Endodermal cell (in vitro differentiated cells): ENCODE data around the gene CR1L. TPM values are rescaled to one million over a fixed set of nuclear protein-coding genes. Genes with fewer than 3 reads are reported as not detected.
A peak's percentile ranks its signal among the peaks of the same experiment; 100 is the strongest.
"Not testable (repeated sequence)": the region's sequence is repeated elsewhere in the genome, so short reads cannot be mapped to it uniquely, and the experiment has no call there.

Experiments
- DNase-seq: peaks from one replicate; pipeline ENCODE4 v3.0.0-alpha.2; 2017
- H3K27ac ChIP-seq: 2 replicates; pipeline ENCODE4 v1.5.1; 2013; ENCODE audit warnings: mild to moderate bottlenecking, low read depth, low read length, moderate library complexity
- H3K27me3 ChIP-seq: 2 replicates; pipeline ENCODE4 v1.6.1; 2013; ENCODE audit warnings: mild to moderate bottlenecking, low read length, moderate library complexity; ENCODE audit not compliant: insufficient read depth, control insufficient read depth, poor library complexity, severe bottlenecking
- H3K36me3 ChIP-seq: 2 replicates; pipeline ENCODE4 v1.7.0; 2013; ENCODE audit warnings: mild to moderate bottlenecking, low read length, moderate library complexity; ENCODE audit not compliant: control insufficient read depth, insufficient read depth
- H3K4me1 ChIP-seq: one replicate; pipeline ENCODE4 v1.7.0; 2013; ENCODE audit warnings: low read length; ENCODE audit not compliant: control insufficient read depth, insufficient read depth
- H3K4me3 ChIP-seq: 2 replicates; pipeline ENCODE4 v1.5.1; 2013; ENCODE audit warnings: mild to moderate bottlenecking, low read length, moderate library complexity
- H3K9ac ChIP-seq: 2 replicates; pipeline ENCODE4 v1.6.1; 2013; ENCODE audit warnings: mild to moderate bottlenecking, low read length, moderate library complexity; ENCODE audit not compliant: poor library complexity, severe bottlenecking; ENCODE audit errors: extremely low read depth
- H3K9me3 ChIP-seq: 2 replicates; pipeline ENCODE4 v1.6.1; 2013; ENCODE audit warnings: mild to moderate bottlenecking, low read length, moderate library complexity; ENCODE audit not compliant: control insufficient read depth
- H3K27ac Mint-ChIP-seq: 2 replicates; pipeline ENCODE4 v1.8.0; 2020; ENCODE audit warnings: mixed read lengths
- H3K27me3 Mint-ChIP-seq: 2 replicates; pipeline ENCODE4 v1.8.0; 2021; ENCODE audit warnings: mild to moderate bottlenecking, mixed read lengths; ENCODE audit not compliant: insufficient read depth
- H3K36me3 Mint-ChIP-seq: 2 replicates; pipeline ENCODE4 v1.8.0; 2020; ENCODE audit warnings: low read depth, mixed read lengths
- H3K4me1 Mint-ChIP-seq: 2 replicates; pipeline ENCODE4 v1.8.0; 2020; ENCODE audit warnings: mixed read lengths
- H3K4me3 Mint-ChIP-seq: 2 replicates; pipeline ENCODE4 v1.8.0; 2020; ENCODE audit warnings: mild to moderate bottlenecking, moderate library complexity, mixed read lengths
- H3K9me3 Mint-ChIP-seq: 2 replicates; pipeline ENCODE4 v1.8.0; 2020; ENCODE audit warnings: mild to moderate bottlenecking, mixed read lengths
- CTCF ChIP-seq: fragments of 200-600 bp; sonication (generic); conservative IDR thresholded peaks from 2 replicates; pipeline ENCODE4 v1.5.0; 2021; ENCODE audit warnings: antibody characterized with exemption, mild to moderate bottlenecking
- WGBS, 2 experiments: methylation state at CpG; one replicate each; pipeline versions ENCODE4 v1.1.5 to v1.1.7; 2013; ENCODE audit warnings: missing lambda C conversion rate in 2 of 2, mixed read lengths in 1 of 2; ENCODE audit not compliant: insufficient coverage in 1 of 2, insufficient read length in 1 of 2; 5-methylcytosine and 5-hydroxymethylcytosine counted together
- total RNA-seq, 2 donors: library from RNA; stranded (reverse); fragmentation: NEBNext Ultra II Directional in 1 of 2; extraction: Animal tissue kit (Norgen Biotek cat#: 25700) in 1 of 2; gene quantifications; 2 replicates in 1 of 2; 3 replicates in 1 of 2; pipeline ENCODE4 v1.2.1, GENCODE V29; 2021

CR1L gene
- total RNA-seq, 2 donors from 2014 or later: 1.9 TPM; not detected in 1

DNA sequence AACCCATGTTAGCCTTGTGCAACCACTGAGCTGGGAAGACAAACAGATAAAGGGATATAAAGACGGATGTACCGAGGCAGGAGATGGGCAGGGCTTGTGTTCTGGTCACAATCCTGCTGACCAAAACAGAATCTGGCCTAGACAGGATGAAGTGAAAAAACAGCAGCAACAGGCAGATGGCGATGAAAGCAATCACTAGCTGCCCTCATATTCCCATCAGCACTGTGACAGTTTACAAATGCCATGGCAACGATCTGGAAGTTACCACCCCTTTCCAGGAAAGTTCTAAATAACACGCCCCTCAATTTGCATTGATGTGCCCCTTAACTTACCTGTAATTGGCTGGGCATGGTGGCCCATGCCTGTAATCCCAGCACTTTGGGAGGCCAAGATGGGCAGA is 66.4 kb downstream of the CR1L start:
- Histone ChIP-seq H3K4me3 (no peak overlapping the region), H3K36me3 (no peaks in the 10 kb centered on the region), H3K9ac (no peak overlapping the region), H3K9me3 (peaks cover 3% of the 10 kb centered on the region), H3K4me1 (no peaks in the 10 kb centered on the region), H3K27me3 (no peaks in the 10 kb centered on the region), H3K27ac (no peak overlapping the region)
- Mint-ChIP-seq H3K4me3 (no peak overlapping the region), H3K36me3 (no peaks in the 10 kb centered on the region), H3K27ac (no peak overlapping the region), H3K9me3 (peaks cover 6% of the 10 kb centered on the region), H3K27me3 (no peaks in the 10 kb centered on the region), H3K4me1 (no peaks in the 10 kb centered on the region)
- DNase-seq: peak; percentile 72
- 87 to 89% methylated on average over 5 of the region's 5 CpGs for WGBS, 2 experiments
- TF ChIP-seq CTCF: peak; percentile 32

DNA sequence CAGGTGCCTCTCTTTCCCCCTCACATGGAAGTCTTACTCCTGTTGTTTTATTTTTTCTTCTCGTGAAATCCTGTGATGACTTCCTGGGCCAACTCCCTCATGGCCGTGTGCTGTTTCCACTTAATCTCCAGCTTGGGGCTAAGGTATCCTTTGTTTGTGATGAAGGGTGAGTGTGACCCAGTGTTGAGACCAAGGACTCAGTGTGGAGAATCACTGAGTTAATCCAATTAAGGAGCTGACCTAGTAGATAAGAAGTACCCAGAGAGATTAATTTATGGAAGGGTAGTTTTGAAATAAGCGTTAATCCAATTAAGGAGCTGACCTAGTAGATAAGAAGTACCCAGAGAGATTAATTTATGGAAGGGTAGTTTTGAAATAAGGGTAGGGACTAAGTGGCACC is 67.8 kb downstream of the CR1L start:
- not testable (repeated sequence) for H3K4me3 Mint-ChIP-seq, H3K27ac Mint-ChIP-seq, H3K27me3 Mint-ChIP-seq, H3K4me1 ChIP-seq, H3K4me3 ChIP-seq, H3K36me3 ChIP-seq, H3K27me3 ChIP-seq, H3K9me3 ChIP-seq, H3K27ac ChIP-seq, H3K9ac ChIP-seq, H3K36me3 Mint-ChIP-seq, DNase-seq, H3K4me1 Mint-ChIP-seq, H3K9me3 Mint-ChIP-seq
- WGBS, 2 experiments: 64 to 85% methylated on average over 1 to 3 of the region's 3 CpGs

DNA sequence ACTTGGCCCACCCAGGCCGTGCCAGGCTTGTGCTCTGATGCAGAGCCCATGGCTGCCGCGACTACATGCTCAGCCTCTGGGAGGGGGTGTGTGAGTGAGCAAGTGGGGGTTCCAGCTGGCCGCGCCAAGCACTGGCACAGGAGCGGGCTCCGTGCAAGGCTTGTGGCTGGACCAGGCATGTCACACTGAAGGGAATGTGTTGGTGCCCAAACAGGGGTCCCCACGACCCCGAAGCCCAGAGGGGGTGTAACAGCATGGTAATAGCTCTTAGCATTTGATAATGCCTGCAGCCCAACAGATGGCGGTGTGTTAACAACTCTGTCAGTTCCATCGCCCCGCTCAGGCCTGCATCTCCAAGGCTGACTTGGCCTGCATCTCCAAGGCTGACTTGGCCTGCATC is 68.6 kb downstream of the CR1L start:
- no peak overlapping the region for H3K4me3 ChIP-seq
- no peaks in the 10 kb centered on the region for H3K36me3 ChIP-seq
- H3K4me1 ChIP-seq: no peaks in the 10 kb centered on the region
- TF ChIP-seq CTCF: peak; percentile 33
- no peaks in the 10 kb centered on the region for H3K27me3 ChIP-seq
- H3K4me3 Mint-ChIP-seq: no peak overlapping the region
- H3K4me1 Mint-ChIP-seq: no peaks in the 10 kb centered on the region
- WGBS, 2 experiments: 85 to 87% methylated on average over 10 to 12 of the region's 12 CpGs
- H3K27me3 Mint-ChIP-seq: no peaks in the 10 kb centered on the region
- no peaks in the 10 kb centered on the region for H3K36me3 Mint-ChIP-seq
- no peak overlapping the region for H3K27ac Mint-ChIP-seq
- peak; percentile 63 for DNase-seq
- H3K9me3 ChIP-seq: peaks cover 3% of the 10 kb centered on the region
- H3K9me3 Mint-ChIP-seq: peaks cover 6% of the 10 kb centered on the region
- no peak overlapping the region for H3K27ac ChIP-seq
- H3K9ac ChIP-seq: no peak overlapping the region

DNA sequence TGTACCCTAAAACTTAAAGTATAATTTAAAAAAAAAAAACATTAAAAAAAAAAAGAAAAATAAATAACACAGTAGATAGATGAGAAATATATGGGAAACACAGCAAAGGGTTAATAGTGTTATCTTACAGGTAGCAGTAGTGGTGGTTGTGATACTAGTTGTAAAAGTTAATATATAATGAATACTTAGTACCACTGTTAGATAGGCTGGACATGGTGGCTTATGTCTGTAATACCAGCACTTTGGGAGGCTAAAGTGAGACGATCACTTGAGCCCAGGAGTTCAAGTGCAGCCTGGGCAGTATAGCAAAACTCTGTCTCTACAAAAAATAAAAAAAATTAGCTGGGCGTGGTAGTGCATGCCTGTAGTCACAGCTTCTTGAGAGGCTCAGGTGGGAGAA is 74.3 kb downstream of the CR1L start:
- H3K4me3 Mint-ChIP-seq: no peak overlapping the region
- Histone ChIP-seq H3K27ac (no peak overlapping the region), H3K4me3 (no peak overlapping the region), H3K9me3 (peaks cover 4% of the 10 kb centered on the region), H3K4me1 (no peaks in the 10 kb centered on the region), H3K9ac (no peak overlapping the region), H3K36me3 (no peaks in the 10 kb centered on the region), H3K27me3 (no peaks in the 10 kb centered on the region)
- H3K36me3 Mint-ChIP-seq: no peaks in the 10 kb centered on the region
- no peaks in the 10 kb centered on the region for H3K4me1 Mint-ChIP-seq
- no peaks in the 10 kb centered on the region for H3K27me3 Mint-ChIP-seq
- peaks cover 4% of the 10 kb centered on the region for H3K9me3 Mint-ChIP-seq
- DNase-seq: no peak
- TF ChIP-seq CTCF: no peak
- 90 to 100% methylated on average over 1 to 2 of the region's 2 CpGs for WGBS, 2 experiments
- no peak overlapping the region for H3K27ac Mint-ChIP-seq

GRCh38 chr1:207728200-207728858 is 83.4 kb downstream of the CR1L start:
- not testable (repeated sequence) for H3K4me3 ChIP-seq, H3K36me3 ChIP-seq, H3K9me3 ChIP-seq, H3K36me3 Mint-ChIP-seq, H3K4me1 ChIP-seq, H3K27ac Mint-ChIP-seq, H3K27me3 ChIP-seq, DNase-seq, H3K27ac ChIP-seq, H3K27me3 Mint-ChIP-seq, H3K4me3 Mint-ChIP-seq, H3K9ac ChIP-seq, H3K4me1 Mint-ChIP-seq
- WGBS, 2 experiments: 91 to 100% methylated on average over 2 to 4 of the region's 4 CpGs
- H3K9me3 Mint-ChIP-seq: peaks cover 24% of the 10 kb centered on the region
